Measurements from ENCODE around the gene SLC38A6. TPM values are rescaled to one million over a fixed set of nuclear protein-coding genes. Genes with fewer than 3 reads are reported as not detected.

Gene SLC38A6
- total RNA-seq, 1 experiment from 2014 or later, result 6.0 TPM

DNA sequence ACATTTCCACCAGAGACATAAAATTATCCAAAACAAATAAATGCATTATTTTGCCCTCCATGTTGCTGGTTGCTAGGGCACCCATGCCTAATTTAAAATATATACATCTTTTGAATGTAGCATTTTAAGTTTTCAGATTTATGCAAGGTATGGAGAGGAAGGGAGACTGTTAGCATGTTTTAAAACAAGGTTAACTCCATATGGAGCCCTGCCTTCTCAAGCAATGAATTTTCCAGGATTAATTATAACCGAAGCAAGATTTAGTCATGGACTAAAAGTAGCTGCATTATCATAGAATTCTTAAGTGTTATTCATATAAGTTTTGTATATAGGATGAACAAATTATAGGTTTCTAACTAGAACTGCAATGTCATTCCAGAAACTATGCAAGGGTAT is 37.4 kb upstream of the SLC38A6 start:
- H3K79me1 ChIP-seq (ENCODE audit: insufficient read depth, low read depth, low read length, poor library complexity, severe bottlenecking), result no peaks in the 10 kb centered on the region
- no peak overlapping the region for H3K27ac ChIP-seq (ENCODE audit: insufficient read length, low read depth, low read length)
- H4K5ac ChIP-seq (ENCODE audit: insufficient read length, low read depth, low read length), result no peak overlapping the region
- no peak for DNase-seq
- no peak overlapping the region for H2AFZ ChIP-seq (ENCODE audit: low read length)
- H3K18ac ChIP-seq (ENCODE audit: insufficient read length, low read depth, low read length), result no peak overlapping the region
- no peaks in the 10 kb centered on the region for H3K27me3 ChIP-seq (ENCODE audit: insufficient read depth, low read length)
- no peaks in the 10 kb centered on the region; the same call in 1 of the 2 replicates for H3K27me3 Mint-ChIP-seq (ENCODE audit: low read depth)
- H3K56ac ChIP-seq (ENCODE audit: insufficient read length, low read depth, low read length), result no peak overlapping the region
- no peaks in the 10 kb centered on the region for H3K23me2 ChIP-seq (ENCODE audit: insufficient read length, low read depth, low read length, poor library complexity, severe bottlenecking)
- no peaks in the 10 kb centered on the region for H3K79me2 ChIP-seq (ENCODE audit: insufficient read depth, low read length)
- H4K91ac ChIP-seq (ENCODE audit: insufficient read length, low read depth, low read length), result no peak overlapping the region
- H3K23ac ChIP-seq (ENCODE audit: insufficient read length, low read depth, low read length), result no peak overlapping the region
- H2AK5ac ChIP-seq (ENCODE audit: insufficient read length, low read length), result no peak overlapping the region
- H3K9ac ChIP-seq (ENCODE audit: extremely low read depth, insufficient read length, low read length), result no peak overlapping the region
- no peak overlapping the region for H2BK12ac ChIP-seq (ENCODE audit: insufficient read length, low read depth, low read length)
- TF ChIP-seq, protein P1, sequence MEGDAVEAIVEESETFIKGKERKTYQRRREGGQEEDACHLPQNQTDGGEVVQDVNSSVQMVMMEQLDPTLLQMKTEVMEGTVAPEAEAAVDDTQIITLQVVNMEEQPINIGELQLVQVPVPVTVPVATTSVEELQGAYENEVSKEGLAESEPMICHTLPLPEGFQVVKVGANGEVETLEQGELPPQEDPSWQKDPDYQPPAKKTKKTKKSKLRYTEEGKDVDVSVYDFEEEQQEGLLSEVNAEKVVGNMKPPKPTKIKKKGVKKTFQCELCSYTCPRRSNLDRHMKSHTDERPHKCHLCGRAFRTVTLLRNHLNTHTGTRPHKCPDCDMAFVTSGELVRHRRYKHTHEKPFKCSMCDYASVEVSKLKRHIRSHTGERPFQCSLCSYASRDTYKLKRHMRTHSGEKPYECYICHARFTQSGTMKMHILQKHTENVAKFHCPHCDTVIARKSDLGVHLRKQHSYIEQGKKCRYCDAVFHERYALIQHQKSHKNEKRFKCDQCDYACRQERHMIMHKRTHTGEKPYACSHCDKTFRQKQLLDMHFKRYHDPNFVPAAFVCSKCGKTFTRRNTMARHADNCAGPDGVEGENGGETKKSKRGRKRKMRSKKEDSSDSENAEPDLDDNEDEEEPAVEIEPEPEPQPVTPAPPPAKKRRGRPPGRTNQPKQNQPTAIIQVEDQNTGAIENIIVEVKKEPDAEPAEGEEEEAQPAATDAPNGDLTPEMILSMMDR (conservative IDR thresholded peaks at IDR 0.05), result no peak
- H3K4me1 ChIP-seq (ENCODE audit: insufficient read depth, low read length), result no peaks in the 10 kb centered on the region
- H3K4me1 Mint-ChIP-seq, result peaks cover 3 to 7% of the 10 kb centered on the region in 2 experiments; a peak in 3 of 4 replicates
- no peak overlapping the region for H2BK20ac ChIP-seq (ENCODE audit: low read depth, low read length, poor library complexity, severe bottlenecking)
- H4K8ac ChIP-seq (replicated peaks; ENCODE audit: insufficient read length, low read depth, low read length), result no peak overlapping the region
- H3T11ph ChIP-seq (ENCODE audit: low read length), result no peak overlapping the region
- peak overlapping the region in 1 of 3 experiments; percentile 14; a peak in 1 of 7 replicates for H3K27ac Mint-ChIP-seq
- no peaks in the 10 kb centered on the region for H3K9me3 Mint-ChIP-seq
- no peaks in the 10 kb centered on the region for H3K9me3 ChIP-seq (ENCODE audit: control insufficient read depth, low read depth, low read length)
- no peak overlapping the region for H2BK120ac ChIP-seq (ENCODE audit: low read depth, low read length, poor library complexity, severe bottlenecking)
- H2BK15ac ChIP-seq (ENCODE audit: low read depth, low read length), result no peak overlapping the region
- no peak overlapping the region for H3K4me3 Mint-ChIP-seq
- H3K14ac ChIP-seq (ENCODE audit: insufficient read depth, low read length), result no peak overlapping the region
- no peak overlapping the region for H3K4me2 ChIP-seq (ENCODE audit: insufficient read depth, insufficient read length, low read length)
- WGBS (ENCODE audit: extremely low coverage, insufficient read length, low lambda C conversion rate), result no CpG with 5 or more reads among the region's 1 CpG
- no peak overlapping the region for H3K4ac ChIP-seq (ENCODE audit: low read depth, low read length)
- H4K20me1 ChIP-seq (ENCODE audit: control insufficient read depth, insufficient read depth, insufficient read length), result no peaks in the 10 kb centered on the region
- H2BK5ac ChIP-seq (ENCODE audit: insufficient read length, low read length), result no peak overlapping the region
- H3K36me3 Mint-ChIP-seq (ENCODE audit: insufficient read depth in 1 of 3, low read depth in 3 of 3), result no peaks in the 10 kb centered on the region
